ENCODE results near the gene MAP2K4. TPM values are rescaled to one million over a fixed set of nuclear protein-coding genes. Genes with fewer than 3 reads are reported as not detected.

Gene MAP2K4
- total RNA-seq, 2 experiments from 2014 or later, result 12.3 to 29.1 TPM

GRCh38 chr17:12047681-12048376 is 27.2 kb downstream of the MAP2K4 start:
- TF ChIP-seq EZH2phosphoT487 (IDR thresholded peaks at IDR 0.05; ENCODE audit: borderline replicate concordance, low read depth, low read length) (no peak), CTCF (conservative IDR thresholded peaks at IDR 0.05; ENCODE audit: low read length) (no peak)
- no peak overlapping the region for H2AFZ ChIP-seq (ENCODE audit: low read length)
- no peak overlapping the region for H3K4me3 ChIP-seq (ENCODE audit: low read depth, low read length, poor library complexity, severe bottlenecking)
- ChIA-PET CTCF (ENCODE audit: unreplicated experiment) (no interaction called here), POLR2A (interaction anchor here (0.6 to 0.9 kb wide), 2 partner anchors 28 to 709 kb away, joined by 3 to 4 read pairs; no protein-coding TSS in a partner anchor)
- intact Hi-C loops (cut with micrococcal nuclease; ENCODE audit: unreplicated experiment), result no loop called here
- no peak overlapping the region for H3K4me2 ChIP-seq (ENCODE audit: low read length)
- no peak for DNase-seq (ENCODE audit: low spot score)
- no TSS peak for BruUV-seq (replicated peaks)
- peaks cover 23% of the 10 kb centered on the region; the same call in 1 of the 2 replicates for H4K20me1 ChIP-seq (ENCODE audit: insufficient read depth, low read length)
- H3K79me2 ChIP-seq (ENCODE audit: insufficient read depth, low read depth, low read length), result peaks cover 24% of the 10 kb centered on the region
- no peaks in the 10 kb centered on the region for H3K4me1 ChIP-seq (ENCODE audit: insufficient read depth, low read length, poor library complexity, severe bottlenecking)
- H3K36me3 ChIP-seq (ENCODE audit: insufficient read depth, low read length), result no peaks in the 10 kb centered on the region
- H3K9me3 ChIP-seq (ENCODE audit: low read length), result no peaks in the 10 kb centered on the region
- H3K27ac ChIP-seq (ENCODE audit: low read depth, low read length, poor library complexity, severe bottlenecking), result no peak overlapping the region
- no peaks in the 10 kb centered on the region for H3K9me2 ChIP-seq (ENCODE audit: insufficient read depth, low read length)

GRCh38 chr17:12048843-12049473 is 28.3 kb downstream of the MAP2K4 start:
- no peak overlapping the region for H2AFZ ChIP-seq (ENCODE audit: low read length)
- CTCF ChIA-PET (ENCODE audit: unreplicated experiment), result no interaction called here
- H3K4me1 ChIP-seq (ENCODE audit: insufficient read depth, low read length, poor library complexity, severe bottlenecking), result no peaks in the 10 kb centered on the region
- intact Hi-C loops (cut with micrococcal nuclease; ENCODE audit: unreplicated experiment), result no loop called here
- H3K9me2 ChIP-seq (ENCODE audit: insufficient read depth, low read length), result no peaks in the 10 kb centered on the region
- no TSS peak for BruUV-seq (replicated peaks)
- DNase-seq (ENCODE audit: low spot score), result no peak
- no peak overlapping the region for H3K27ac ChIP-seq (ENCODE audit: low read depth, low read length, poor library complexity, severe bottlenecking)
- H3K9me3 ChIP-seq (ENCODE audit: low read length), result no peaks in the 10 kb centered on the region
- H3K36me3 ChIP-seq (ENCODE audit: insufficient read depth, low read length), result no peaks in the 10 kb centered on the region
- H3K79me2 ChIP-seq (ENCODE audit: insufficient read depth, low read depth, low read length), result peaks cover 28% of the 10 kb centered on the region
- peaks cover 27% of the 10 kb centered on the region; the same call in 1 of the 2 replicates for H4K20me1 ChIP-seq (ENCODE audit: insufficient read depth, low read length)
- POLR2A ChIA-PET, result interaction anchor here (0.6 kb wide), 1 partner anchor 710 kb away, joined by 4 read pairs; no protein-coding TSS in a partner anchor
- no peak overlapping the region for H3K4me3 ChIP-seq (ENCODE audit: low read depth, low read length, poor library complexity, severe bottlenecking)
- H3K4me2 ChIP-seq (ENCODE audit: low read length), result no peak overlapping the region
- TF ChIP-seq CTCF (conservative IDR thresholded peaks at IDR 0.05; ENCODE audit: low read length) (no peak), EZH2phosphoT487 (IDR thresholded peaks at IDR 0.05; ENCODE audit: borderline replicate concordance, low read depth, low read length) (no peak)
